GM12872 (cell line): ENCODE results near the gene BTBD16.

Experiments used
- CTCF ChIP-seq: IDR thresholded peaks from 3 replicates; pipeline ENCODE4 v1.5.1; 2011; ENCODE audit warnings: low read depth, mild to moderate bottlenecking, low read length, moderate library complexity; ENCODE audit not compliant: insufficient read depth

BTBD16 gene

DNA sequence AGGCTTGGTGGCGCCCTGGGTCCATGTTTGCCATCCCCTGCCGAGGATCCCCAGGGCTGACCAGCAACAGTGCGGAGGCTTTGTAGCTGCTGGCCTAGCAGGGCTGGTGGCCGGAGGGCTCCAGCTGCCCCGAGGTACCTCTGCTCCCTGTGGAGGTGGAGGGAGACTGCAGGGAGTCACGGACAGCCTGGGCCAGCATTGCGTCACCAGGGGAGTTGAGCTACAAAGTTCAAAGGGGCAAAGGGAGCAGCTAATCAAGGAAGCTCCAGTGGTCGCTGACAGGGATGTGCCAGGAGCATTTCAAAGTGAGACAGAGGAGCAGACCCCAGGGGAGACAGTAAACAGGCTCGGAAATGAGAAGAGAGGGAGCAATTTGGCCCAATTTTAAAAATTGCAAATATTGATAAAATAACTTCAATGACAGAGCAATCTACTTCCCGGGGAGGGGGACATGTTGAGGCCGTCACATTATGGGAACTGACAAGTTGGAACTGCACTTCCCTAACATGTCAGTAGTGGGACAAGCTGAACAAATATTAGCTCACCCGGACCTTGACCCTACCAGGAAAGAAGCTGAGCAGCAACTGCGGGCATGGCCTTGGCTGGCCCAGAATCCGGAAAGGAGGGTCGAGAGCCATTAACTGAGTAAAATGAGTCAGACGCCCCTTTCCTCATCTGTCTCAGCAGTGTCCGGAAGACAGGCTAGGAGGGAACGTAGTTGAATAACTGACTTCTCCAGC is 39.4 kb downstream of the BTBD16 start:
- no peak for TF ChIP-seq CTCF

DNA sequence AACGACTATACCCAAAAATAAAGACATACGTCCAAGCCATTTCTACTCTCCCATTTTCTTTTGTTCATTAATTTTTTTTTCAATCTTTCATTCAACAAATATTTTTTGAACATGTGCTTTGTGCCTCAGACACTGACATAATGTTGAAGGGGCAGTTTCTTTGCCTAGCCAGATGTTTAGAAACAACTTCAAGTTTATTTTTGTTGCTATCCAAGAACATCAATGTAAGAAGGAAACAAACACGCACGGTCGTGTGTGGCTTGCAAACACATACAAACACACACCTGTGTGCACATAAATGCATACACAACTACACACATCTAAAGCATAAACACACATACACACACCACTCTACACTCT is 39.9 kb downstream of the BTBD16 start:
- no peak for TF ChIP-seq CTCF

- TF ChIP-seq CTCF: no peak
These were observed 40.6 kb downstream of the BTBD16 start for GRCh38 chr10:122311716-122312115.

DNA sequence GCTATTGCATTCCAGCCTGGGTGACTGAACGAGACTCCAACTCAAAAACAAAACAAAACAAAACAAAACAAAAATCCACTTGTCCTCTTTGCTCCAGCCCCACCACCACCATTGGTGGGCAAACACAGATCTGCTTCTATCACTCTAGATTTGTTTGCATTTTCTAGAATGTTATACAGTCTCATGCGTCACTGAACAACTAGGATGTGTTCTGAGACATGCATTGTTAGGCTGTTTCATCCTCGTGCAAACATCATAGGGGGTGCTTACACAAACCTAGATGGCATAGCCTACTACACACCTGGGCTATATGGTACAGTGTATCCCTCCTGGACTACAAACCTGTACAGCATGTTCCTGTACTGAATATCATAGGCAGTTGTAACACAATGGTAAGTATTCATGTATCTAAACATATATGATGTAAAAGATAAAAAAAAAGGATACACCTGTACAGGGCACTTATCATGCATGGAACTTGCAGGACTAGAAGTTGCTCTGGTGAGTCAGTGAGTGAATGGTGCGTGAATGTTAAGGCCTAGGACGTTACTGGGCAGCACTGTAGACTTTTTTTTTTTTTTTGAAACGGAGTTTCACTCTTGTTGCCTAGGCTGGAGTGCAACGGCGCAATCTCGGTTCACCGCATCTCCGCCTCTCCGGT is 45.3 kb downstream of the BTBD16 start:
- no peak for TF ChIP-seq CTCF

DNA sequence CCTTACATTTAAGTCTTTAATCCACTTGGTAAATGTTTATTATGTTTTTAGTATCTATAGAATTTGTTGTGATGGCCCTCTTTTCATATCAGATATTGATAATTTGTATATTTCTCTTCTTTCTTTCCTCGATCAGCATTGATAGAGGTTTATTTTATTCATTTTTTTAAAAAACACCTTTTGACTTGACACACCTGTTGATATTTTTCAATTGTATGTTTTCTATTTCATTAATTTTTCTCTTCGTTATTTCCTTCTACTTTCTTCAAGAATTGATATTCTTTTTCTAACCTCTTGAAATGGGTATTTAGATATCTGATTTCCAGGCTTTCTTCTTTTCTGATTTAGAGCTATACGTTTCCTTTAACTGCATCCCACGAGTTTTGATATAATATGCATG is 50.9 kb downstream of the BTBD16 start:
- no peak for TF ChIP-seq CTCF

GRCh38 chr10:122323189-122323588 is 52.1 kb downstream of the BTBD16 start:
- no peak for TF ChIP-seq CTCF

- TF ChIP-seq CTCF: no peak
These were observed 53.0 kb downstream of the BTBD16 start for GRCh38 chr10:122323941-122324675.
